ENCODE results near the gene B3GNT3.

The B3GNT3 gene

GRCh38 chr19:17794731-17795494 is at the start of gene B3GNT3:
B3GNT3 (plus strand) TSS chr19:17795138; CDS start chr19:17807808, 12,670 bp downstream.
- DNase-seq (ENCODE audit: low read depth) = no peak

GRCh38 chr19:17747205-17748098 is 47.5 kb upstream of the B3GNT3 start:
- peak; percentile 92 for DNase-seq (ENCODE audit: low read depth)

- DNase-seq (ENCODE audit: low read depth) = no peak
Measured at GRCh38 chr19:17748884-17749638, 45.9 kb upstream of the B3GNT3 start.

GRCh38 chr19:17749912-17750317 is 45.0 kb upstream of the B3GNT3 start:
- DNase-seq (ENCODE audit: low read depth) = no peak

- DNase-seq (ENCODE audit: low read depth) = peak; percentile 85
Measured at GRCh38 chr19:17751103-17751911, 43.6 kb upstream of the B3GNT3 start, which contains the start of gene FCHO1. FCHO1 (plus strand) TSS chr19:17751477; CDS start chr19:17755165, 3,688 bp downstream.

GRCh38 chr19:17751912-17752273 is 43.0 kb upstream of the B3GNT3 start:
- DNase-seq (ENCODE audit: low read depth) = no peak

- no peak for DNase-seq (ENCODE audit: low read depth)
Measured at GRCh38 chr19:17752865-17753639, 41.9 kb upstream of the B3GNT3 start.

- DNase-seq (ENCODE audit: low read depth) = no peak
Measured at GRCh38 chr19:17753976-17754375, 41.0 kb upstream of the B3GNT3 start.

GRCh38 chr19:17754634-17755442 is 40.1 kb upstream of the B3GNT3 start:
- no peak for DNase-seq (ENCODE audit: low read depth)

GRCh38 chr19:17755443-17755890 is 39.5 kb upstream of the B3GNT3 start:
- no peak for DNase-seq (ENCODE audit: low read depth)

GRCh38 chr19:17755977-17756670 is 38.8 kb upstream of the B3GNT3 start:
- DNase-seq (ENCODE audit: low read depth) = no peak

- no peak for DNase-seq (ENCODE audit: low read depth)
Measured at GRCh38 chr19:17757125-17757524, 37.8 kb upstream of the B3GNT3 start.

- DNase-seq (ENCODE audit: low read depth) = no peak
Measured at GRCh38 chr19:17758515-17758914, 36.4 kb upstream of the B3GNT3 start.

- DNase-seq (ENCODE audit: low read depth) = no peak
Measured at GRCh38 chr19:17761148-17761547, 33.8 kb upstream of the B3GNT3 start.

GRCh38 chr19:17762505-17763229 is 32.3 kb upstream of the B3GNT3 start:
- no peak for DNase-seq (ENCODE audit: low read depth)

- no peak for DNase-seq (ENCODE audit: low read depth)
Measured at GRCh38 chr19:17764348-17764747, 30.6 kb upstream of the B3GNT3 start.

- DNase-seq (ENCODE audit: low read depth) = no peak
Measured at GRCh38 chr19:17765069-17765618, 29.8 kb upstream of the B3GNT3 start.

- no peak for DNase-seq (ENCODE audit: low read depth)
Measured at GRCh38 chr19:17766543-17767131, 28.3 kb upstream of the B3GNT3 start.
